ENCODE measurements around the gene SLC39A1.

Gene SLC39A1

DNA sequence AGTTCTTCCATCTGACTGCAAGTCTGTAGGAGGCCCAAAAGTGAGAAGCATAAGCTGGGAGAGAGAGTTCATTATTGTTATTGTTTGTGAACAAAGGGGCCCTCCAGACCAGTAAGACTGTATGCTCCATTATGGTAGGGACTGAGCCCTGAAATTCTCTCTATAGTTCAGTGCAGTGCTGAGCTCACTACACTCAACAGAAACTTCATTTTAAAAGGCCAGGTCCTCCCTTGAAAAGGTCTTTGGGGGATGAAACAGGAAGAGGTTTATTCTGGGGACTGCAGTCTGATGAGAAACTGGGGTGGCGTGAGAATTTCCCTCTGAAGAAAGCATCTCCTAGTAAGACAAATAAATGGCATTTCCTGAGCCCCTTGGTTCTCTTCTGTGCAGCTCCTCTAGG, 35.1 kb downstream of the SLC39A1 start:
- no peaks in the 10 kb centered on the region for H3K27me3 ChIP-seq (replicated peaks)
- no peak for DNase-seq
- H3K36me3 ChIP-seq (replicated peaks), result peaks cover 14% of the 10 kb centered on the region
- no peak overlapping the region for H3K4me3 ChIP-seq (ENCODE audit: low read depth, low read length)
- no peak overlapping the region for H3K27ac ChIP-seq
- TF ChIP-seq, protein P1, sequence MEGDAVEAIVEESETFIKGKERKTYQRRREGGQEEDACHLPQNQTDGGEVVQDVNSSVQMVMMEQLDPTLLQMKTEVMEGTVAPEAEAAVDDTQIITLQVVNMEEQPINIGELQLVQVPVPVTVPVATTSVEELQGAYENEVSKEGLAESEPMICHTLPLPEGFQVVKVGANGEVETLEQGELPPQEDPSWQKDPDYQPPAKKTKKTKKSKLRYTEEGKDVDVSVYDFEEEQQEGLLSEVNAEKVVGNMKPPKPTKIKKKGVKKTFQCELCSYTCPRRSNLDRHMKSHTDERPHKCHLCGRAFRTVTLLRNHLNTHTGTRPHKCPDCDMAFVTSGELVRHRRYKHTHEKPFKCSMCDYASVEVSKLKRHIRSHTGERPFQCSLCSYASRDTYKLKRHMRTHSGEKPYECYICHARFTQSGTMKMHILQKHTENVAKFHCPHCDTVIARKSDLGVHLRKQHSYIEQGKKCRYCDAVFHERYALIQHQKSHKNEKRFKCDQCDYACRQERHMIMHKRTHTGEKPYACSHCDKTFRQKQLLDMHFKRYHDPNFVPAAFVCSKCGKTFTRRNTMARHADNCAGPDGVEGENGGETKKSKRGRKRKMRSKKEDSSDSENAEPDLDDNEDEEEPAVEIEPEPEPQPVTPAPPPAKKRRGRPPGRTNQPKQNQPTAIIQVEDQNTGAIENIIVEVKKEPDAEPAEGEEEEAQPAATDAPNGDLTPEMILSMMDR (IDR thresholded peaks at IDR 0.05; ENCODE audit: low read depth, low read length, missing control alignments), result no peak
- in situ Hi-C loops (cut with HindIII; ENCODE audit: low pct_ligation_motif_present, low sequenced_read_pairs), result no loop called here

DNA sequence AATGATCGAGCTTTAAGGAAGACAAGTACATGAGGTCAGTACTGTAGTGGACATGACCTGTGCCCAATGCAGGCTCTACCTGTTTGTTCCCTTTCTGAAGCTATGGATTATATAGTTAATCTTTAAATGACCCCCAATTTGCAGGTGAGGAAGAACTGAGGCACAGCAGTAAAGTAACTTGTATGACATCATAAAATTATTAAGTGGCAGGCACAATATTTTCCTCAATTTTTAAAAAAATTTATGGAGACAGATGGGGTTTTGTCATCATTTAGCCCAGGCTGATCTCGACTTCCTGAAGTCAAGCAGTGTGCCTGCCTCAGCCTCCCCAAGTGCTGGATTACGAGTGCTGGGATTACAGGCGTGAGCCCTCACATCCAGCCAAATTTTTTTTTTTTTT, 36.9 kb downstream of the SLC39A1 start:
- no peak for DNase-seq
- in situ Hi-C loops (cut with HindIII; ENCODE audit: low pct_ligation_motif_present, low sequenced_read_pairs), result no loop called here
- no peak overlapping the region for H3K4me3 ChIP-seq (ENCODE audit: low read depth, low read length)

DNA sequence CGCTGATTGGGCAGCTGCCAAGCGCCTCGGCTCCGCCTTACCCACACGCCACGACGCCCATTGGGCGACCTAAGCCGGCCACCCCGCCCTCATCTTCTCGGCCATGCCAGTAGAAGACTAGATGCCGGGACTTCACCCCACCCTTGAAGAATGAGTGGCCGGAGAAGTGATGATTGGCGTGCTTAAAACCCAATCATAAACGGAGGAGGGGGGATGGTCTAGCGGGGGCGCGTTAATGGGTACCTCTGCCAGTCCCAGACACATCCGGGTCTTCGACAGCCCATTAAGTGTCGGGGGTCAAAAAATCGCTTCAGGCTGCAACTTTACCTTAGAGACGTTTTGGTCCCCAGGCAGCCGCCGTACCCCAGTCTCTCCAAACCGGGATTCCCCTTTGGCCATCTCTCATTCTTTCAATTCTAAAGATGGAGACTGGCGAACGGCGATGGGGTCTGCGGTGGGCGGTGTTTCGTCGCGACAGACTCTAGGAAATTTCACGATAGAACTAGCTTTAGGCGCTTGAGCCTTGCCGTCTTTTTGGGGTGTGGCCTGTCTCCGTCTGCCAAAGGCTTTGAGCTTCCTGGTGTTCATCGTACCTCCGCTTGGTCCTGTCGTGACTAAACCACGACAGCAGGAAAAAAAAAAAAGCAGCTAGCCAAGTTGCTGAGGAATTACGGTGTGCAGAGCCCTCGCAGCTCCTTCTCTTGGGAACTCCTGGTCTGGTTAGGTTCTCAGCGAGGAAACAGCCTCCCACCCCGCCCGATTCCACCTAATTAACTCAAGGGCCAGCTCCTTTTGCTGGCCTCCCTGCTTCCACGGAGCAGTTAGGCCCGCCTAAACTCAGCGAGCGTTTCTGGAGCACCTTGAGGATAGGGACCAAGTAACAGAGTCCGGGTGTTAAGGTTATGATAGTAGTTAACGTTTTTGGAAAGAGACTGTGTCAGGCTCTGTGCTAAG, 40.1 kb downstream of the SLC39A1 start, which contains the start of gene GATAD2B:
Gene GATAD2B (minus strand): TSS at position 1 of the 954 bp plus-strand sequence. CDS start 94,625 bp downstream, outside the sequence.
- in situ Hi-C loops (cut with HindIII; ENCODE audit: low pct_ligation_motif_present, low sequenced_read_pairs), result no loop called here
- Histone ChIP-seq H3K27me3 (replicated peaks) (no peaks in the 10 kb centered on the region), H3K36me3 (replicated peaks) (no peaks in the 10 kb centered on the region), H3K4me3 (ENCODE audit: low read depth, low read length) (peak within 1 kb of the TSS; percentile 87), H3K27ac (peak within 1 kb of the TSS; percentile 52)
- TF ChIP-seq, protein P1 (IDR thresholded peaks at IDR 0.05; ENCODE audit: low read depth, low read length, missing control alignments), result no peak
- peak; percentile 100 for DNase-seq

More for the DNA sequence above, 36.9 kb downstream of the SLC39A1 start:
- H3K27me3 ChIP-seq (replicated peaks), result no peaks in the 10 kb centered on the region
- H3K36me3 ChIP-seq (replicated peaks), result peaks cover 2% of the 10 kb centered on the region
- H3K27ac ChIP-seq, result no peak overlapping the region
- TF ChIP-seq, protein P1 (IDR thresholded peaks at IDR 0.05; ENCODE audit: low read depth, low read length, missing control alignments), result no peak

DNA sequence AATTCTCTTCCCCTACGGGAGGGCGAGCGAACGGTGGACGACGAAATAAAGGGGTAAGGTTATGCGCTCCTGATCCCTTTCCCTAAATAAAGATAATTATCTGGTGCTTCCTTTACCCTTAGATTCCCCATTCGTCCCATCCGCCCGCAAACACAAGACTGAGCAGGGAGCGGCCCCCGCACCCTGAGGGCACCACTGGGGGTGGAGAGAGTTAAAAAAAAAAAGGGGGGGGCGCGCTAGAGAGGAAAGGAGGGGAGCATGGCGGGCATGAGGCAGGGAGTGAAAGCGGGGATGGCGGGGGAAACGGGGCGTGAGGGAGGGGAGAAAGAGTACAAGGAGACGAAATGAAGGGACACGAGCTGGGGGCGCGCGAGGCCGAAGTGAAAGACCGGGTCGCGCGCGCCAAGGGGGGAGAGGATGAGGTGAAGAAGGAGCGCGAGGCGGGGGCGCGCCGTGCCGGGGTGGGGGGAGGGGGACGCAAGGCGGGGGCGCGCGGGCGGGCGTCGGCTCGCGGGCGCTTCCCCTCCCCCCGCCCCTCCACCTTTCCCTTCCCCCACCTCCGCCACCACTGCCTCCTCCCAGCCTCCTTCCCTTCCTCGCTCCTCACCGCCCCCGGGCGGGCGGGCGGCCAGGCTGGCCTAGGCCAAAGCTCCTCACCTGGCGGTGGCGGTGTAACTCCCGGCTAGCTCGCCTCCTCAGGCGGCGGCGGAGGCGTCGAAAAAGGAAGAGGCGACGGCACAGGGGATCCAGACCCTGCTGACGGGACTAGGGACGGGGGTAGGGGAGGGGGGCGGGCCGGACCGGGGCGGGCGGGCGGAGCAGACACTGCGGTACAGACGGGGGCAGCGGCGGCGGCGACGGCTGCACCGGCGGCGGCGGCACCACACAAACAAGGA, 41.0 kb downstream of the SLC39A1 start:
- in situ Hi-C loops (cut with HindIII; ENCODE audit: low pct_ligation_motif_present, low sequenced_read_pairs), result no loop called here
- Histone ChIP-seq H3K4me3 (ENCODE audit: low read depth, low read length) (peak overlapping the region; percentile 87), H3K36me3 (replicated peaks) (no peaks in the 10 kb centered on the region), H3K27me3 (replicated peaks) (no peaks in the 10 kb centered on the region), H3K27ac (peak overlapping the region; percentile 44)
- TF ChIP-seq, protein P1 (IDR thresholded peaks at IDR 0.05; ENCODE audit: low read depth, low read length, missing control alignments), result peak; percentile 41
- DNase-seq, result no peak

DNA sequence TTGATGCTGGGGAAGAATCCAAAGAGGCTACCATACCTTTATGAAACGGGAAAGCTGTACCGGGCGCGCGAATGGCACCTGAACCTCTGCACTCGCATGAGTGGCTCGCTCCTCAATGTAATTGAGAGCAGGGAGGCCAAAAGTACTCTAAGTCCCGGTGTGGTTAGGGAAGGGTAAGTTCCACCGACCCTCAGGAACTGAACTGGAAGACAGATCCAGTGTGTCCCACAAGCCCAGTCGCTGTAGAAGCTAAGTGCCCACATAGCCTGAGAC, 41.6 kb downstream of the SLC39A1 start:
- Histone ChIP-seq H3K4me3 (ENCODE audit: low read depth, low read length) (peak overlapping the region; percentile 87), H3K27ac (no peak overlapping the region), H3K36me3 (replicated peaks) (no peaks in the 10 kb centered on the region), H3K27me3 (replicated peaks) (no peaks in the 10 kb centered on the region)
- TF ChIP-seq, protein P1 (IDR thresholded peaks at IDR 0.05; ENCODE audit: low read depth, low read length, missing control alignments), result no peak
- no peak for DNase-seq
- in situ Hi-C loops (cut with HindIII; ENCODE audit: low pct_ligation_motif_present, low sequenced_read_pairs), result no loop called here

All from brain microvascular endothelial cell (primary cell).